Naive thymus-derived CD4-positive, alpha-beta T cell (primary cell): Measurements from ENCODE around the gene CCL22. TPM values are rescaled to one million over a fixed set of nuclear protein-coding genes. Genes with fewer than 3 reads are reported as not detected.

Experiments used
- ATAC-seq: fragments of 150-1000 bp; cut with Tn5 transposase; 2 replicates; pipeline ENCODE4 v1.10.0; 2021; ENCODE audit warnings: mild to moderate bottlenecking, moderate library complexity
- CTCF ChIA-PET: fragments of 350-600 bp; sonication (Branson Sonifier 250); formaldehyde crosslinking; loops from one replicate; lab custom pipeline; 2021; ENCODE audit warnings: antibody characterized with exemption; lab: Charles Lee
- POLR2A ChIA-PET: fragments of 350-600 bp; sonication (Branson Sonifier 250); formaldehyde crosslinking; loops from one replicate; lab custom pipeline; 2021; ENCODE audit warnings: antibody characterized with exemption, inconsistent platforms; lab: Charles Lee
- DNase-seq, 9 donors: peaks; one replicate each; pipeline versions ENCODE4 v3.0.0 to v3.0.0-alpha.2; 2020 to 2022; ENCODE audit warnings: mixed read lengths in 1 of 9
- H3K27ac ChIP-seq: one replicate; pipeline ENCODE4 v1.7.0; 2013; ENCODE audit warnings: mild to moderate bottlenecking, low read depth, low read length, moderate library complexity
- H3K27me3 ChIP-seq, 2 donors: one replicate each; pipeline ENCODE4 v1.7.0; 2013; ENCODE audit warnings: low read length in 2 of 2, mild to moderate bottlenecking in 2 of 2, moderate library complexity in 2 of 2; ENCODE audit not compliant: control insufficient read depth in 2 of 2, insufficient read depth in 2 of 2
- H3K36me3 ChIP-seq, 3 experiments: 1 replicate in 2 of 3; 2 replicates in 1 of 3; pipeline ENCODE4 v1.7.0; 2013; ENCODE audit warnings: low read length in 3 of 3, mild to moderate bottlenecking in 3 of 3, moderate library complexity in 1 of 3; ENCODE audit not compliant: insufficient read depth in 3 of 3, control insufficient read depth in 2 of 3
- H3K4me1 ChIP-seq, 2 donors: one replicate each; pipeline ENCODE4 v1.7.0; 2013; ENCODE audit warnings: low read length in 2 of 2, mild to moderate bottlenecking in 2 of 2, moderate library complexity in 1 of 2; ENCODE audit not compliant: control insufficient read depth in 2 of 2, insufficient read depth in 2 of 2
- H3K4me3 ChIP-seq: 2 replicates; pipeline ENCODE4 v1.7.0; 2013; ENCODE audit warnings: mild to moderate bottlenecking, low read length
- H3K9me3 ChIP-seq, 3 experiments: 1 replicate in 2 of 3; 2 replicates in 1 of 3; pipeline ENCODE4 v1.7.0; 2013; ENCODE audit warnings: low read length in 3 of 3; ENCODE audit not compliant: control insufficient read depth in 2 of 3
- H3K27ac Mint-ChIP-seq, 9 donors: one replicate each; pipeline ENCODE4 v1.8.0; 2020 to 2022; ENCODE audit warnings: mixed read lengths in 9 of 9, mild to moderate bottlenecking in 8 of 9, moderate library complexity in 5 of 9, inconsistent platforms in 2 of 9
- H3K27me3 Mint-ChIP-seq, 5 donors: one replicate each; pipeline ENCODE4 v1.8.0; 2021 to 2022; ENCODE audit warnings: mixed read lengths in 5 of 5, mild to moderate bottlenecking in 1 of 5
- H3K36me3 Mint-ChIP-seq, 5 donors: one replicate each; pipeline ENCODE4 v1.8.0; 2020 to 2022; ENCODE audit warnings: mixed read lengths in 5 of 5, mild to moderate bottlenecking in 3 of 5, inconsistent platforms in 1 of 5
- H3K4me1 Mint-ChIP-seq, 7 donors: one replicate each; pipeline ENCODE4 v1.8.0; 2020 to 2022; ENCODE audit warnings: mixed read lengths in 7 of 7, mild to moderate bottlenecking in 3 of 7, inconsistent platforms in 1 of 7
- H3K4me3 Mint-ChIP-seq, 10 donors: one replicate each; pipeline ENCODE4 v1.8.0; 2020 to 2022; ENCODE audit warnings: mild to moderate bottlenecking in 10 of 10, mixed read lengths in 10 of 10, moderate library complexity in 6 of 10, inconsistent platforms in 2 of 10
- H3K9me3 Mint-ChIP-seq, 11 donors: one replicate each; pipeline ENCODE4 v1.8.0; 2020 to 2022; ENCODE audit warnings: mixed read lengths in 11 of 11, mild to moderate bottlenecking in 4 of 11, inconsistent platforms in 1 of 11, moderate library complexity in 1 of 11
- intact Hi-C, 2 donors: fragments of 100-400 bp; cut with micrococcal nuclease; formaldehyde crosslinking; loops; one replicate each; pipeline ENCODE4 v1.15.1; 2023
- polyA plus RNA-seq, 2 donors: library from polyadenylated mRNA; unstranded; fragments of 300-500 nt; fragmentation: Illumina TruSeq; gene quantifications; one replicate each; pipeline ENCODE4 v1.2.3, GENCODE V29; 2021
- total RNA-seq, 6 experiments: library from RNA in 5 of 6; stranded (reverse) in 5 of 6; gene quantifications; 1 replicate in 5 of 6; 2 replicates in 1 of 6; pipeline ENCODE4 v1.2.3 and lab custom pipeline; 2021 to 2026

CCL22 gene
- total and polyA plus RNA-seq, 7 experiments from 2014 or later = 0.17 to 1.9 (median 0.48) TPM; not detected in 3

DNA sequence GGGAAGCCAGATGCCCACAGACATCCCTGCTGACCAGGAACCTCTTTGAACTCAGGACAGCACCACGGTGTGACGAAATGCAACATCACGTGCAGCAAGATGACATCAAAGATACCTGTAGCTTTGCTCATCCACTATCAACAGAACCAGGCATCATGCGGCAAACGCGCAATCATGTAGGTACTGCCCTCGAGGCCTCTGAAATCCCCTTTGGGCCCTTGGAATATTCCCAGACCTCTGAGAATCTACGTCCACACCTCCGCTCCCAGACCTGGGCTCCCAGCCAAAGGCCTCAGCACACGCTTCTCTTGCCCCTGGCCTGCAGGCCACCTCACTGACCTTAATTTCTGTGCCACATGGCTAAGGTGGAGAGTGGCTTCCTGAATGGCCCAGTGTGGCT lies 21.0 kb downstream of the CCL22 start:
- H3K4me3 Mint-ChIP-seq = no peak overlapping the region
- no peak overlapping the region for H3K27ac ChIP-seq
- H3K36me3 Mint-ChIP-seq = no peaks in the 10 kb centered on the region
- no peaks in the 10 kb centered on the region for H3K27me3 ChIP-seq
- ChIA-PET POLR2A (no interaction called here), CTCF (no interaction called here)
- intact Hi-C loops = no loop called here
- no peaks in the 10 kb centered on the region for H3K9me3 Mint-ChIP-seq
- no peak overlapping the region for H3K27ac Mint-ChIP-seq
- no peaks in the 10 kb centered on the region for H3K36me3 ChIP-seq
- peaks cover 0 to 9% (median 4%) of the 10 kb centered on the region in 7 donors for H3K4me1 Mint-ChIP-seq
- H3K27me3 Mint-ChIP-seq = peaks cover 0 to 2% (median 0%) of the 10 kb centered on the region in 5 donors
- H3K9me3 ChIP-seq = no peaks in the 10 kb centered on the region
- no peak for DNase-seq
- no peak for ATAC-seq
- H3K4me1 ChIP-seq = no peaks in the 10 kb centered on the region
- no peak overlapping the region for H3K4me3 ChIP-seq

- Histone ChIP-seq H3K27ac (no peak overlapping the region), H3K27me3 (no peaks in the 10 kb centered on the region), H3K4me3 (no peak overlapping the region), H3K9me3 (no peaks in the 10 kb centered on the region), H3K36me3 (no peaks in the 10 kb centered on the region), H3K4me1 (no peaks in the 10 kb centered on the region)
- peak in 3 of 9 donors; percentile 13 to 16 (median 13) for DNase-seq
- Mint-ChIP-seq H3K27me3 (no peaks in the 10 kb centered on the region), H3K36me3 (no peaks in the 10 kb centered on the region), H3K4me1 (peaks cover 0 to 9% (median 4%) of the 10 kb centered on the region in 7 donors), H3K4me3 (no peak overlapping the region), H3K27ac (peak overlapping the region in 2 of 9 donors; percentile 2 to 59), H3K9me3 (no peaks in the 10 kb centered on the region)
- intact Hi-C loops = no loop called here
- ChIA-PET CTCF (no interaction called here), POLR2A (no interaction called here)
- peak; percentile 26 for ATAC-seq
Measured at GRCh38 chr16:57380671-57381462, 22.3 kb downstream of the CCL22 start.

- Histone ChIP-seq H3K4me3 (no peak overlapping the region), H3K27me3 (no peaks in the 10 kb centered on the region), H3K27ac (no peak overlapping the region), H3K4me1 (no peaks in the 10 kb centered on the region), H3K9me3 (no peaks in the 10 kb centered on the region), H3K36me3 (no peaks in the 10 kb centered on the region)
- no peak for DNase-seq
- intact Hi-C loops = no loop called here
- ChIA-PET POLR2A (interaction anchor here (0.6 kb wide), 1 partner anchor 13 kb away, joined by 3 read pairs; no protein-coding TSS in a partner anchor), CTCF (interaction anchor here (0.8 kb wide), 1 partner anchor 12 kb away, joined by 3 read pairs; no protein-coding TSS in a partner anchor)
- no peaks in the 10 kb centered on the region for H3K9me3 Mint-ChIP-seq
- peaks cover 0 to 9% (median 4%) of the 10 kb centered on the region in 7 donors for H3K4me1 Mint-ChIP-seq
- H3K36me3 Mint-ChIP-seq = no peaks in the 10 kb centered on the region
- no peak overlapping the region for H3K4me3 Mint-ChIP-seq
- ATAC-seq = no peak
- H3K27me3 Mint-ChIP-seq = no peaks in the 10 kb centered on the region
- H3K27ac Mint-ChIP-seq = no peak overlapping the region
Measured at GRCh38 chr16:57381791-57382534, 23.4 kb downstream of the CCL22 start.

- H3K4me3 ChIP-seq = no peak overlapping the region
- H3K36me3 ChIP-seq = no peaks in the 10 kb centered on the region
- H3K27ac ChIP-seq = no peak overlapping the region
- DNase-seq = no peak
- H3K4me1 Mint-ChIP-seq = peaks cover 0 to 9% (median 3%) of the 10 kb centered on the region in 7 donors
- H3K4me3 Mint-ChIP-seq = no peak overlapping the region
- intact Hi-C loops = no loop called here
- CTCF ChIA-PET = no interaction called here
- no peaks in the 10 kb centered on the region for H3K27me3 Mint-ChIP-seq
- no peaks in the 10 kb centered on the region for H3K9me3 Mint-ChIP-seq
- no peaks in the 10 kb centered on the region for H3K27me3 ChIP-seq
- H3K4me1 ChIP-seq = no peaks in the 10 kb centered on the region
- no peak for ATAC-seq
- no peak overlapping the region for H3K27ac Mint-ChIP-seq
- no peaks in the 10 kb centered on the region for H3K9me3 ChIP-seq
- no peaks in the 10 kb centered on the region for H3K36me3 Mint-ChIP-seq
- POLR2A ChIA-PET = interaction anchor here (0.6 kb wide), 1 partner anchor 13 kb away, joined by 3 read pairs; no protein-coding TSS in a partner anchor
Measured at GRCh38 chr16:57382535-57383275, 24.1 kb downstream of the CCL22 start.

DNA sequence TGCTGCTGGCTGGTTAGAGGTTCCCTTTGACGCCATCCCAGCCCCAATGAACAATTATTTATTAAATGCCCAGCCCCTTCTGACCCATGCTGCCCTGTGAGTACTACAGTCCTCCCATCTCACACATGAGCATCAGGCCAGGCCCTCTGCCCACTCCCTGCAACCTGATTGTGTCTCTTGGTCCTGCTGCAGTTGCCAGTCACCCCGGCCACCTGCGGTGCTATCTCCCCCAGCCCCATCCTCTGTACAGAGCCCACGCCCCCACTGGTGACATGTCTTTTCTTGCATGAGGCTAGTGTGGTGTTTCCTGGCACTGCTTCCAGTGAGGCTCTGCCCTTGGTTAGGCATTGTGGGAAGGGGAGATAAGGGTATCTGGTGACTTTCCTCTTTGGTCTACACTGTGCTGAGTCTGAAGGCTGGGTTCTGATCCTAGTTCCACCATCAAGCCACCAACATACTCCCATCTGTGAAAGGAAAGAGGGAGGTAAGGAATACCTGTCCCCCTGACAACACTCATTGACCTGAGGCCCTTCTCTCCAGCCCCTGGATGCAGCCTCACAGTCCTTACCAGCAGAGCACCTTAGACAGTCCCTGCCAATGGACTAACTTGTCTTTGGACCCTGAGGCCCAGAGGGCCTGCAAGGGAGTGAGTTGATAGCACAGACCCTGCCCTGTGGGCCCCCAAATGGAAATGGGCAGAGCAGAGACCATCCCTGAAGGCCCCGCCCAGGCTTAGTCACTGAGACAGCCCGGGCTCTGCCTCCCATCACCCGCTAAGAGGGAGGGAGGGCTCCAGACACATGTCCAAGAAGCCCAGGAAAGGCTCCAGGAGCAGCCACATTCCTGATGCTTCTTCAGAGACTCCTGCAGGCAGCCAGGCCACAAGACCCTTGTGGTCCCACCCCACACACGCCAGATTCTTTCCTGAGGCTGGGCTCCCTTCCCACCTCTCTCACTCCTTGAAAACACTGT lies 25.0 kb downstream of the CCL22 start:
- no peaks in the 10 kb centered on the region for H3K9me3 Mint-ChIP-seq
- Histone ChIP-seq H3K4me3 (no peak overlapping the region), H3K4me1 (no peaks in the 10 kb centered on the region), H3K9me3 (no peaks in the 10 kb centered on the region), H3K27me3 (no peaks in the 10 kb centered on the region), H3K36me3 (no peaks in the 10 kb centered on the region), H3K27ac (no peak overlapping the region)
- intact Hi-C loops = no loop called here
- POLR2A ChIA-PET = no interaction called here
- no peak overlapping the region for H3K4me3 Mint-ChIP-seq
- H3K27ac Mint-ChIP-seq = no peak overlapping the region
- H3K36me3 Mint-ChIP-seq = no peaks in the 10 kb centered on the region
- DNase-seq (no peak), ATAC-seq (peak; percentile 49)
- CTCF ChIA-PET = no interaction called here
- H3K4me1 Mint-ChIP-seq = peaks cover 0 to 9% (median 0%) of the 10 kb centered on the region in 7 donors
- H3K27me3 Mint-ChIP-seq = no peaks in the 10 kb centered on the region
